Ascending aorta (tissue), 2 donors: ENCODE measurements around the gene ABCA13. TPM values are rescaled to one million over a fixed set of nuclear protein-coding genes. Genes with fewer than 3 reads are reported as not detected.

Experiments
- DNase-seq, 2 donors: peaks; one replicate each; pipeline ENCODE4 v3.0.0-alpha.2; 2019; ENCODE audit warnings: low spot score in 2 of 2
- H3K27ac ChIP-seq, 2 donors: fragments of 200-600 bp; sonication (generic); one replicate each; pipeline ENCODE4 v1.5.1; 2016 to 2017; ENCODE audit warnings: mild to moderate bottlenecking in 1 of 2
- H3K27me3 ChIP-seq: fragments of 200-600 bp; sonication (generic); one replicate; pipeline ENCODE4 v1.5.1; 2017
- H3K36me3 ChIP-seq, 2 donors: fragments of 200-600 bp; sonication (generic); one replicate each; pipeline ENCODE4 v1.5.1; 2016
- H3K4me1 ChIP-seq, 2 donors: fragments of 200-600 bp; sonication (generic); one replicate each; pipeline ENCODE4 v1.5.1; 2016 to 2017; ENCODE audit warnings: mild to moderate bottlenecking in 1 of 2
- H3K4me3 ChIP-seq, 2 donors: fragments of 200-600 bp; sonication (generic); one replicate each; pipeline ENCODE4 v1.5.1; 2016 to 2017; ENCODE audit warnings: mild to moderate bottlenecking in 1 of 2
- H3K9me3 ChIP-seq, 2 donors: fragments of 200-600 bp; sonication (generic); one replicate each; pipeline ENCODE4 v1.5.1; 2016
- intact Hi-C: fragments of 100-400 bp; cut with DNase I; formaldehyde crosslinking; loops from one replicate; pipeline ENCODE4 v1.15.1; 2023
- total RNA-seq: library from RNA; depleted of rRNA; stranded (reverse); fragments of >200 nt; gene quantifications from one replicate; pipeline ENCODE4 v1.1.0, GENCODE V29; 2016
- TF ChIP-seq, protein P1 (sequence below), 3 experiments: fragments of 200-600 bp in 2 of 3; fragments of 450-650 bp in 1 of 3; sonication (generic) in 2 of 3; IDR thresholded peaks; one replicate each; pipeline ENCODE4 v1.5.1; 2016 to 2019; ENCODE audit warnings: antibody characterized with exemption in 3 of 3, mild to moderate bottlenecking in 1 of 3, moderate library complexity in 1 of 3

Gene ABCA13
- total RNA-seq, 1 donor from 2014 or later = not detected

DNA sequence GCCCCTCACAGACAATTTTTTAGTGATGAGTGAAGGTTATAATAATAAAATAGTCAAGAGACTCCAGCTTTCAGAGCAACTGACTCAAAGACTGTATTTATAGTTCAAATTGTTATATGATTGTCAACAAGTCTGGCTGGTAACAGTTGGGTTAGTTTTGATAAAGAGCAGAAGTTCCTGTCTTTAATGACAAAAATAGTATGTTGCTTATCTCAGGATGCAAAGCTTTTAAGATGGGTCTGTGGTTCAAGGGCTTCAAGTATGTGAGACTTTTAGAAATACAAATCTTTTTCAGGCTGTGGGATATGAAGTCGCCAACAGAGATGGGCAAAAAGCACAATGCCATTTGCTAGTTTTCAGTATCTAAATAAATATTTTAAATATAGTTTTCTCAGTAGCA lies 118.4 kb downstream of the ABCA13 start:
- H3K36me3 ChIP-seq = no peaks in the 10 kb centered on the region
- H3K9me3 ChIP-seq = no peaks in the 10 kb centered on the region
- H3K27me3 ChIP-seq = no peaks in the 10 kb centered on the region
- no peaks in the 10 kb centered on the region for H3K4me1 ChIP-seq
- no peak for DNase-seq
- no peak overlapping the region for H3K4me3 ChIP-seq
- H3K27ac ChIP-seq = no peak overlapping the region
- intact Hi-C loops = no loop called here
- TF ChIP-seq, protein P1, sequence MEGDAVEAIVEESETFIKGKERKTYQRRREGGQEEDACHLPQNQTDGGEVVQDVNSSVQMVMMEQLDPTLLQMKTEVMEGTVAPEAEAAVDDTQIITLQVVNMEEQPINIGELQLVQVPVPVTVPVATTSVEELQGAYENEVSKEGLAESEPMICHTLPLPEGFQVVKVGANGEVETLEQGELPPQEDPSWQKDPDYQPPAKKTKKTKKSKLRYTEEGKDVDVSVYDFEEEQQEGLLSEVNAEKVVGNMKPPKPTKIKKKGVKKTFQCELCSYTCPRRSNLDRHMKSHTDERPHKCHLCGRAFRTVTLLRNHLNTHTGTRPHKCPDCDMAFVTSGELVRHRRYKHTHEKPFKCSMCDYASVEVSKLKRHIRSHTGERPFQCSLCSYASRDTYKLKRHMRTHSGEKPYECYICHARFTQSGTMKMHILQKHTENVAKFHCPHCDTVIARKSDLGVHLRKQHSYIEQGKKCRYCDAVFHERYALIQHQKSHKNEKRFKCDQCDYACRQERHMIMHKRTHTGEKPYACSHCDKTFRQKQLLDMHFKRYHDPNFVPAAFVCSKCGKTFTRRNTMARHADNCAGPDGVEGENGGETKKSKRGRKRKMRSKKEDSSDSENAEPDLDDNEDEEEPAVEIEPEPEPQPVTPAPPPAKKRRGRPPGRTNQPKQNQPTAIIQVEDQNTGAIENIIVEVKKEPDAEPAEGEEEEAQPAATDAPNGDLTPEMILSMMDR (IDR thresholded peaks at IDR 0.05) = no peak

DNA sequence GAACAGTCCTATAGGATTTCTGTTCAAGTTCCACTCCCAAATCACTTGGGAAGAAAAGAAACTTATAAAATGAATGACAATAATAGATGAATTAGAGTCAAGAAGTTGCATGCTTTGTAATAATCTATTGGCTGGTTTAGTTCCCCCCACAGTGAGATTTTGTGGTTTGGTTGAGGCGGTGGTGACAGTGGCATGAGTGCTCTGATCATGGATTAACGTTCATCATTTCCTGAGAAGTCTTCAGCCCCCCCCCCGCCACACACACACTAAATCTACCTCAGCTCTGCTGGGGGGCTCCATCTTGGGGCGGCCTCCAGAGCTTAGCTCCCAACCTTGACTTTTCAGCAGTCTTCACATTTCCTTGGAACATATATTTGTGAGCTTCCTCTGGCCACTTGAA lies 121.7 kb downstream of the ABCA13 start:
- intact Hi-C loops = no loop called here
- Histone ChIP-seq H3K4me3 (no peak overlapping the region), H3K27me3 (no peaks in the 10 kb centered on the region), H3K36me3 (no peaks in the 10 kb centered on the region), H3K4me1 (no peaks in the 10 kb centered on the region), H3K27ac (no peak overlapping the region), H3K9me3 (no peaks in the 10 kb centered on the region)
- TF ChIP-seq, protein P1 (IDR thresholded peaks at IDR 0.05) = no peak
- no peak for DNase-seq

DNA sequence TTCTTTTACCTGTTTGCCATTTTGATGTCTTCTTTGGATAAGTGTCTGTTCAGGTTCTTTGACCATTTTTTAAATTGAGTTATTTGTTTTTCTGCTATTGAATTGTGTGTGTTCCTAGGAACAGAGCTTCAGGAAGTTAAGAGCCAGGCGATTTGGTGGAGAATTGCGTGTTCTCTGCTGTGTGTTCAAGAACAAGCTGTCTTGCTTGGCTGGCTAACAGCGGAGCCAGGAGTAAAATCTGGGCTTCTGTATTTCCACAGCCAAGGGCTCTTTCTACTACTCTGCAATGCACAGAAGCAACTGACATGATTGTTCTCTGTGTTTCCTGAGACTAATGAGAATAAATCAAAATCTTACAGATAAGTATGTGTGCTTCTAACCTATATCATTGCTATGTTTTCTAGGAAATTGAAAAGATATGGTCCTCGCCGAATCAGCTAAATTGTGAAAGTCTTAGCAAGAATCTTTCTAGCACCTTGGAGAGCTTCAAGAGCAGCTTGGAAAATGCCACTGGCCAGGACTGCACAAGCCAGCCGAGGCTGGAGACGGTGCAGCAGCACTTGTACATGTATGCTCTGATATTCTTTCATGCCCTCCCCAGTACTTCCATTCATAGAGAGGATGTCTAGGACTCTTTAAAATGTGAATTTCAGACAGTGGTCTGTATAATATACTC lies 124.2 kb downstream of the ABCA13 start:
- H3K9me3 ChIP-seq = no peaks in the 10 kb centered on the region
- intact Hi-C loops = no loop called here
- H3K4me1 ChIP-seq = no peaks in the 10 kb centered on the region
- no peaks in the 10 kb centered on the region for H3K36me3 ChIP-seq
- DNase-seq = no peak
- TF ChIP-seq, protein P1 (IDR thresholded peaks at IDR 0.05) = no peak
- no peak overlapping the region for H3K4me3 ChIP-seq
- H3K27me3 ChIP-seq = no peaks in the 10 kb centered on the region
- H3K27ac ChIP-seq = no peak overlapping the region

DNA sequence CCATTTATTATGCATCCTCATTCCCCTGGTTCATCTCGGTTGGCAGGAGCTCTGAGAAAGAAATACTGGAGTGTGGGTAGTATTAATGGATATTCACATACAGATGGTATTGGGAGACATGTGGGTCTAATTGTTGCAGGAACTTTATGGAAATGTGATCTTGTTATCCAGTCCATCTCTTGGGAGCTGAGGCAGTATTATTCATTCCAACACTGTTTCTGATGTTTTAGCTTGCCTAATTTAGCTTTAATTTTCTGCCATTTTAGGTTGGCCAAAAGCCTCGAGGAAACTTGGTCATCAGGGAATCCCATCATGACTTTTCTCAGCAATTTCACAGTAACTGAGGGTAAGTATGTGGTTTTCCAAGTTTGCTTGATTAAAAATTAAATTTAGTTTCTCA lies 125.7 kb downstream of the ABCA13 start:
- DNase-seq = no peak
- H3K4me3 ChIP-seq = no peak overlapping the region
- intact Hi-C loops = no loop called here
- TF ChIP-seq, protein P1 (IDR thresholded peaks at IDR 0.05) = no peak
- H3K4me1 ChIP-seq = no peaks in the 10 kb centered on the region
- no peaks in the 10 kb centered on the region for H3K9me3 ChIP-seq
- H3K27ac ChIP-seq = no peak overlapping the region
- H3K36me3 ChIP-seq = no peaks in the 10 kb centered on the region
- H3K27me3 ChIP-seq = no peaks in the 10 kb centered on the region

DNA sequence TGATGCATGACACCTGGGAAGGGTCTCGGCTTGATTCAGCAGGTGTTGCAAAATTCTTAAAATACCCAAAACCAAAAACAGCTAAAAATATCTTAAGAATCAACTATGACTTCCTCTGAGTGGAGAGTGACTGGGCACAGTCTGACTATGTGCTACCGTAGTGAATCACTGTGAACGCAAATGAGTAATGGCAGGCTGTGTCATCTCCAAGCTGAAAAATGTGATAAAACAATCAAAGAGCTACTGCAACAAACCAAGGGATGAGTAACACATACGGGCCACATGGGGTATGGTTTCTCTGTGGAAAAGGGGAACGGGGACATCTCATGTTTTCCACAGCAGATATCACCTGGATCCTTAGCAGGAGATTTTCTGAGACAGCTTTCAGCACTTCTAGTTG lies 127.5 kb downstream of the ABCA13 start:
- Histone ChIP-seq H3K36me3 (no peaks in the 10 kb centered on the region), H3K4me3 (no peak overlapping the region), H3K27me3 (no peaks in the 10 kb centered on the region), H3K4me1 (no peaks in the 10 kb centered on the region), H3K27ac (no peak overlapping the region), H3K9me3 (no peaks in the 10 kb centered on the region)
- no peak for DNase-seq
- intact Hi-C loops = no loop called here
- TF ChIP-seq, protein P1 (IDR thresholded peaks at IDR 0.05) = no peak
